Breast epithelium (tissue), 3 donors: ENCODE results near the gene DUS3L.

Experiments
- POLR2A ChIP-seq: fragments of 450-650 bp; IDR thresholded peaks from one replicate; pipeline ENCODE4 v1.6.1; 2016; ENCODE audit warnings: antibody characterized with exemption, mild to moderate bottlenecking, moderate library complexity
- TF ChIP-seq, protein P1 (sequence below), 3 donors: fragments of 450-650 bp; IDR thresholded peaks; one replicate each; pipeline ENCODE4 v1.5.1; 2016 to 2017; ENCODE audit warnings: antibody characterized with exemption in 3 of 3, mild to moderate bottlenecking in 3 of 3, moderate library complexity in 3 of 3

DNA sequence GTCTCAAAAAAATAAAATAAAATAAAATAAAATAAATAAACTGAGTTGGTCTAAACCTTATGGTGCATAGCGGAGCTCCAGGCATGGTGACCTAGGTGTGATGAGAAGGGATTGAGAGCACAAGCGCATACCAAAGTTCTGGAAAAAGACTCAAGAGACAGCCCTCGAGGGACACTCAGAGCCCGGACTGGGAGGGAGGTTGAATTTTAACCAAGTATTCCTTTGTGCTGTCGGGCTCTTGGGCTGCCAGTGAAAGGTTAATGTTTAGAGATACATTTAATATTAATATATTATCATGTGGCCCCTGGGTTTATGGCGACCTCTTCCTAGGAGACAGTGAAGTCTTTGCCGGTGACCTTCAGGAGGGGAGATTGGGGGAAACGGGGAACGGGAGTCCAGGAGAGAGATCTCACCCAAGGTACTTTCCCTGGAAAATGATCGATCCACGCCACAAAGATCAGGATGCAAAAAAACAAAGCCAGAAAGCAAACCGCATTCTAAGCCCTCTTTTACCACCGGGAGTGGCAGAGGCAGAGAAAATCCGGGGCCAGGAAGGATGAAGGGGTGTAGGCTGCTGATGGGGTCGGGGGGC, 46.9 kb upstream of the DUS3L start:
- TF ChIP-seq, protein P1, sequence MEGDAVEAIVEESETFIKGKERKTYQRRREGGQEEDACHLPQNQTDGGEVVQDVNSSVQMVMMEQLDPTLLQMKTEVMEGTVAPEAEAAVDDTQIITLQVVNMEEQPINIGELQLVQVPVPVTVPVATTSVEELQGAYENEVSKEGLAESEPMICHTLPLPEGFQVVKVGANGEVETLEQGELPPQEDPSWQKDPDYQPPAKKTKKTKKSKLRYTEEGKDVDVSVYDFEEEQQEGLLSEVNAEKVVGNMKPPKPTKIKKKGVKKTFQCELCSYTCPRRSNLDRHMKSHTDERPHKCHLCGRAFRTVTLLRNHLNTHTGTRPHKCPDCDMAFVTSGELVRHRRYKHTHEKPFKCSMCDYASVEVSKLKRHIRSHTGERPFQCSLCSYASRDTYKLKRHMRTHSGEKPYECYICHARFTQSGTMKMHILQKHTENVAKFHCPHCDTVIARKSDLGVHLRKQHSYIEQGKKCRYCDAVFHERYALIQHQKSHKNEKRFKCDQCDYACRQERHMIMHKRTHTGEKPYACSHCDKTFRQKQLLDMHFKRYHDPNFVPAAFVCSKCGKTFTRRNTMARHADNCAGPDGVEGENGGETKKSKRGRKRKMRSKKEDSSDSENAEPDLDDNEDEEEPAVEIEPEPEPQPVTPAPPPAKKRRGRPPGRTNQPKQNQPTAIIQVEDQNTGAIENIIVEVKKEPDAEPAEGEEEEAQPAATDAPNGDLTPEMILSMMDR (IDR thresholded peaks at IDR 0.05): no peak
- no peak for TF ChIP-seq POLR2A
